ENCODE results near the gene MMP21.
A peak's percentile ranks its signal among the peaks of the same experiment; 100 is the strongest.

The MMP21 gene

DNA sequence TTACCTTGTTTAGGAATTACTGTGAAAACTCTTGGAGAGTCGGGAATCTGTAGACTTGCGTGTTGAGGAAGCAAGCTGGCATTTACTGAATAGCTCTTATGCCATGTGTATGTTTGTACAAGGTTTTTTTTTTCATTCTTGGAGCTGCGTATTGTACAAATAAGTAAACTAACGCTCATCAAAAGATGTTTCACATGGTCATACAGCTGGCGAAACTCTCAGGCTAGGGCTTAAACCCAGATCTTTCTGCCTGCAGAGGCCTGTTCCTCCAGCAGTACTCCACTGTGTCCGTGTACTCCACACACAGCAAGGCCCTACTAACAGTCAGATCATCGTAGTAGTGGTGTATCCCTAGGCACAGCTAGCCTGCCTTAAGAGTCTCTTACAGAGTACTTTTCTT lies 48.7 kb downstream of the MMP21 start:
- TF ChIP-seq, protein P1, sequence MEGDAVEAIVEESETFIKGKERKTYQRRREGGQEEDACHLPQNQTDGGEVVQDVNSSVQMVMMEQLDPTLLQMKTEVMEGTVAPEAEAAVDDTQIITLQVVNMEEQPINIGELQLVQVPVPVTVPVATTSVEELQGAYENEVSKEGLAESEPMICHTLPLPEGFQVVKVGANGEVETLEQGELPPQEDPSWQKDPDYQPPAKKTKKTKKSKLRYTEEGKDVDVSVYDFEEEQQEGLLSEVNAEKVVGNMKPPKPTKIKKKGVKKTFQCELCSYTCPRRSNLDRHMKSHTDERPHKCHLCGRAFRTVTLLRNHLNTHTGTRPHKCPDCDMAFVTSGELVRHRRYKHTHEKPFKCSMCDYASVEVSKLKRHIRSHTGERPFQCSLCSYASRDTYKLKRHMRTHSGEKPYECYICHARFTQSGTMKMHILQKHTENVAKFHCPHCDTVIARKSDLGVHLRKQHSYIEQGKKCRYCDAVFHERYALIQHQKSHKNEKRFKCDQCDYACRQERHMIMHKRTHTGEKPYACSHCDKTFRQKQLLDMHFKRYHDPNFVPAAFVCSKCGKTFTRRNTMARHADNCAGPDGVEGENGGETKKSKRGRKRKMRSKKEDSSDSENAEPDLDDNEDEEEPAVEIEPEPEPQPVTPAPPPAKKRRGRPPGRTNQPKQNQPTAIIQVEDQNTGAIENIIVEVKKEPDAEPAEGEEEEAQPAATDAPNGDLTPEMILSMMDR (conservative IDR thresholded peaks at IDR 0.05): no peak
- TF ChIP-seq ZFX (IDR thresholded peaks at IDR 0.05): no peak
- H3K27ac ChIP-seq: no peak overlapping the region

DNA sequence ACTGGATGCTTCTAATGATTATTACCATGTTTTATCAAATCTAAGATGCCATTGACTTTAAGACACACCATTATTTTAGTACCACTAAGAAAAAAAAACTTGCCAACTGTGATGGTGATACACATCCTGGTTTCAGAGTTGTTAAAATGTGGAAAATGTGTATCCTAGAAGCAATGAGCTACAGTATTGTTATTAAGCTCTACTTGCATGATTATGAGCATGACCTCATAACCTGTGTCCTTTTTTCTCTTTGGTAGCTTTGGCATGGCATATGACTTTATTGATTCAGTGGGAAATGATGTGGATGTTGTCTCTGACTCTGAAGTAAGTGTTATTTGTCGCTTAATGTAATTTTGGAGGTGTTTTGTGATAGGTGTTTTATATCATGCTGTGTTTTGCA lies 52.8 kb downstream of the MMP21 start:
- no peak overlapping the region for H3K27ac ChIP-seq
- no peak for TF ChIP-seq ZFX (IDR thresholded peaks at IDR 0.05)
- TF ChIP-seq, protein P1 (conservative IDR thresholded peaks at IDR 0.05): no peak

- H3K27ac ChIP-seq: no peak overlapping the region
- no peak for TF ChIP-seq ZFX (IDR thresholded peaks at IDR 0.05)
- TF ChIP-seq, protein P1 (conservative IDR thresholded peaks at IDR 0.05): no peak
Observed at GRCh38 chr10:125721035-125721434, 54.6 kb downstream of the MMP21 start.

DNA sequence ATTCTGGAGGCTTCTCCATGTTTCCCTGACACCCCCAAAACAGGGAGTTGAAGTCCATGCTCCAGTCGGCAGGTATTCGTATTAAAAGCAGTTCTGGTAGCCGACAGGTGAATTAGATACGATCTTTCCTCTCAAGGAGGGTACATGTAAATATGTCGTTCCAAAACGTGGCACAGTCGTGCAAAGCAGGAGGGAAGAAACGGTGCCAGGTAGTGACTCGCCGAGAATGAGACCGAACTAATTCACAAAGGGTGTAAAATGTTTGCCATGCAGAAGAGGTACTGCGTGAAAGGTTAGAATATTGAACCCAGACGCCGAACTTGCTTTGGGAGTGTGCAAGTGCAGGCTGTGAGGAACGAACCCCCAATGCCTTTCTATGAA lies 55.6 kb downstream of the MMP21 start:
- TF ChIP-seq, protein P1 (conservative IDR thresholded peaks at IDR 0.05): no peak
- TF ChIP-seq ZFX (IDR thresholded peaks at IDR 0.05): no peak; the same call in 1 of the 2 replicates
- H3K27ac ChIP-seq: peak overlapping the region; percentile 88

- H3K27ac ChIP-seq: peak within 1 kb of the TSS; percentile 88
- peak; percentile 82 for TF ChIP-seq ZFX (IDR thresholded peaks at IDR 0.05)
- TF ChIP-seq, protein P1 (conservative IDR thresholded peaks at IDR 0.05): no peak
Observed at GRCh38 chr10:125719173-125720001, 56.2 kb downstream of the MMP21 start, which contains the start of gene EDRF1. Gene EDRF1, plus strand, starts transcription at chr10:125719709. Its CDS starts 99 bp downstream, at chr10:125719808.

Data from C4-2B (cell line).